Activated CD8-positive, alpha-beta memory T cell treated with anti-CD3 and anti-CD28 coated beads for 1 hour (primary cell): Measurements from ENCODE around the gene CSAG1.
"Not testable (repeated sequence)": the region's sequence is repeated elsewhere in the genome, so short reads cannot be mapped to it uniquely, and the experiment has no call there.

Experiments used
- DNase-seq, 2 donors: peaks; one replicate each; pipeline ENCODE4 v3.0.0-alpha.2; 2020; ENCODE audit warnings: low read depth in 1 of 2; ENCODE audit errors: extremely low read depth in 1 of 2

CSAG1 gene, protein sequence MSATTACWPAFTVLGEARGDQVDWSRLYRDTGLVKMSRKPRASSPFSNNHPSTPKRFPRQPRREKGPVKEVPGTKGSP

DNA sequence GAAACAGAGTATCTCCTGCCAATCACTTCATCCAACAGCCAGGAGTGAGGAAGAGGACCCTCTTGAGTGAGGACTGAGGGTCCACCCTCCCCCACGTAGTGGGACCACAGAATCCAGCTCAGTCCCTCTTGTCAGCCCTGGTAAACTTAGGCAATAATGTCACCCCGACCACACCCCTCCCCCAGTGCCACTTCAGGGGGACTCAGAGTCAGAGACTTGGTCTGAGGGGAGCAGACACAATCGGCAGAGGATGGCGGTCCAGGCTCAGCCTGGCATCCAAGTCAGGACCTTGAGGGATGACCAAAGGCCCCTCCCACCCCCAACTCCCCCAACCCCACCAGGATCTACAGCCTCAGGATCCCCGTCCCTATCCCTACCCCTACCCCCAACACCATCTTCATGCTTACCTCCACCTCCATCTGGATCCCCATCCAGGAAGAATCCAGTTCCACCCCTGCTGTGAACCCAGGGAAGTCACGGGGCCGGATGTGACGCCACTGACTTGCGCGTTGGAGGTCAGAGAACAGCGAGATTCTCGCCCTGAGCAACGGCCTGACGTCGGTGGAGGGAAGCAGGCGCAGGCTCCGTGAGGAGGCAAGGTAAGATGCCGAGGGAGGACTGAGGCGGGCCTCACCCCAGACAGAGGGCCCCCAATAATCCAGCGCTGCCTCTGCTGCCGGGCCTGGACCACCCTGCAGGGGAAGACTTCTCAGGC, at the start of gene CSAG1, which contains the start of gene MAGEA12:
CSAG1 (minus strand) TSS at position 461 of the 715 bp plus-strand sequence. CDS start 1,261 bp downstream, outside the sequence.
MAGEA12 (plus strand) TSS at position 497 of the 715 bp plus-strand sequence. CDS start 2,405 bp downstream, outside the sequence.
- DNase-seq = no peak

DNA sequence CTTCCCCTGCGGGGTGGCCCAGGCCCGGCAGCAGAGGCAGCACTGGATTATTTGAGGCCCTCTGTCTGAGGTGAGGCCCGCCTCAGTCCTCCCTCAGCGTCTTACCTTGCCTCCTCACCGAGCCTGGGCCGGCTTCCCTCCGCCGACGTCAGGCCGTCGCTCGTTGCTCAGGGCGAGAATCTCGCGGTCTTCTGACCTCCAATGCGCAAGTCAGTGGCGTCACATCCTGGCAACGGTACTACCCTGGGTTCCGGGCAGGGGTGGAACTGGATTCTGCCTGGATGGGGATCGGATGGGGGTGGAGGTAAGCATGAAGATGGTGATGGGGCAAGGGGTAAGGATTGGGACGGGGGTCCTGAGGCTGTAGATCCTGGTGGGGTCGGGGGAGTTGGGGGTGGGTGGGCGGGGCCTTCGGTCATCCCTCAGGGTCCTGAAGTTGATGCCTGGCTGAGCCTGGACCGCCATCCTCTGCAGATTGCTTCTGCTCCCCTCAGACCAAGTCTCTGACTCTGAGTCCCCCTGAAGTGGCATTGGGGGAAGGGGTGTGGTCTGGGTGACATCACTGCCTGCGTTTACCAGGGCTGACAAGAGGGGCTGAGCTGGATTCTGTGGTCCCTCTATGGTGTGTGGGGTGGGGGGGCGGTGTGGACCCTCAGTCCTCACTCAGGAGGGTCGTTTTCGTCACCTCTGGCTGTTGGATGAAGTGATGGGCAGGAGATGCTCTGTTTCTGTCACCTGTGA, 36.2 kb upstream of the CSAG1 start, which contains the start of gene MAGEA6:
MAGEA6 (minus strand) TSS at position 141 of the 741 bp plus-strand sequence. CDS start 2,039 bp downstream, outside the sequence.
- not testable (repeated sequence) for DNase-seq

DNA sequence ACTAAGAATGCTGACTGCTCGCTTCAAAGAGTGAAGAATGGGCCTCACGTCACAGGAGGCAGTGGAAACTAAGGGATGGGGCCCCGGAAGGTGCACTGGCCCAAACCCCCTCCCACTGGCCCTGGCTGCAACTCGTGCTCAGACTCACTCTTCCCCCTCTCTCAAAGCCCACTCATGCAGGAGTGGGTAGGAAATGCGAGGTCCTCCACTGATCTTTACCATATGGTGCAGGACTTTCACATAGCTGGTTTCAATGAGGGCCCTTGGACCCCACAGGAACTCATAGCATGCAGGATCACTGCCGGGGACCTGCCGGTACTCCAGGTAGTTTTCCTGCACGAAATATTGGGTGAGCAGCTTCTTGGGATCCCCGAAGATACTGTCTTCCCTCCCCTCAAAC, 33.0 kb upstream of the CSAG1 start:
- not testable (repeated sequence) for DNase-seq

DNA sequence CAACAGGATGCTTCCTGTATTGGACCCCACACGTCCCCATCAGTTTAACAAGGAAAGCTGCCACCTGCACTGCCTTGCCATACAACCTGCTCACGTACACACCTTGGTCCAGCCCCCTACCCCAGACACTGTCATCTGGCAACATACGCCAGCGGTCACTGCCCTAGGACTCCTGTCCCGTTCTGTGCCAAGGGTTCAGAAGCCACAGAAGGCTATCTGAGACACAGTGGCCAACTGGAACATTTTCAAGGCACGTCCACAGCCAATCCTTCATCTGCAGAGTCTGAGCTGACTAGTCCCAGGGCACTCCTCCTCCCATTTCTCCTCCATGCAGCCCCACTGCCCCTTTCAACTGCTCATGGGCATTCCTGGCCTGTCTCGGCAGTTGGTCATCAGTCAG, 28.1 kb upstream of the CSAG1 start:
- not testable (repeated sequence) for DNase-seq

DNA sequence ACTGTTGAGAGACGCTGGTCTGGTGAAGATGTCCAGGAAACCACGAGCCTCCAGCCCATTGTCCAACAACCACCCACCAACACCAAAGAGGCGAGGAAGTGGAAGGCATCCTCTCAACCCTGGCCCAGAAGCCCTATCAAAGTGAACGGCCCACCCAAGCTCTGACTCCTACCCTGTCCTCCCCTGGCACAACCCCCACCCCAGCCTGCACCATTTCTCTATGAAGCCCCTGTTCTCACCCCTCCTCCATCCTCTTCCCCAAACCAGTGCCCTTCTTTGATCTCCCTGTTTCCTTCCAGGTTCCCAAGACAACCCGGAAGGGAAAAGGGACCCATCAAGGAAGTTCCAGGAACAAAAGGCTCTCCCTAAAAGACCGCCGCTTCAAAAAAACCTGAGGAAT, 26.0 kb upstream of the CSAG1 start:
- not testable (repeated sequence) for DNase-seq

DNA sequence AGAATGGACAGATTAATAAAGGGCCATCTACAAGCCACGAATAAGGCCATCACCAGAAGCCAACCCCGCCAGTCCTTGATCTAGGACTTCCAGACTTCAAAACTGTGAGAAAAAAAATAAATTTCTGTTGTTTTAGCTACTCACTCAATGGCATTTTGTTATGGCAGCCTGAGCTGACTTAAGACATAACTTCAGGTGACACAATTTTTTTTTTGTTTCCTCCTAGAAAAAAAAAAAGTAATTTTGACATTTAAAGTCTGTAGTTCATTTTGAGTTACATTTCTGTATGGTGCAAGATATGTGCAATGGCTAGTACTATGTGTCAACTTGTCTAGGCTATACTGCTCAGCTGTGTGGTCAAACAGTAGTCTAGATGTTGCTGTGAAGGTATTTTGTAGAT, 25.4 kb upstream of the CSAG1 start, which contains the start of gene CSAG3:
CSAG3 (plus strand) TSS at position 301 of the 400 bp plus-strand sequence.
- not testable (repeated sequence) for DNase-seq

DNA sequence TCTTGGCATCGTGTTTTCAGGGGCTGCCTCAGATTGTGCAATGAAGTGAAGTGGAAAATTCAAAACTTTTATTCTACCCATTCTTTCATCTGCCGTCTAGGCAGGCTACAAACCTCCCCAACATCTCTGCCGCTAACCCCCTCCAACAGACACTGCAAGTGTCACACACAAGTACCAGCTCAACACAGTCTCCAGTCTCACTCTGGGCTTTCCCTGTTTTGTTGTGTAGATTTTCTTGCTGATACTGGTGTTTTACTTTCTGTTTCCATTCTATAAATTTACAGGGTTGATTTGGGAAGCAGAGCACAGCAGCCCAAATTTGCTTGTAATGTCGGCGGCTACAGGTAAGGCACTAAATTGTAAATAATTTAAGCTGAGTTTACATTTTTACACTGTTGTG, 21.4 kb upstream of the CSAG1 start:
- not testable (repeated sequence) for DNase-seq

DNA sequence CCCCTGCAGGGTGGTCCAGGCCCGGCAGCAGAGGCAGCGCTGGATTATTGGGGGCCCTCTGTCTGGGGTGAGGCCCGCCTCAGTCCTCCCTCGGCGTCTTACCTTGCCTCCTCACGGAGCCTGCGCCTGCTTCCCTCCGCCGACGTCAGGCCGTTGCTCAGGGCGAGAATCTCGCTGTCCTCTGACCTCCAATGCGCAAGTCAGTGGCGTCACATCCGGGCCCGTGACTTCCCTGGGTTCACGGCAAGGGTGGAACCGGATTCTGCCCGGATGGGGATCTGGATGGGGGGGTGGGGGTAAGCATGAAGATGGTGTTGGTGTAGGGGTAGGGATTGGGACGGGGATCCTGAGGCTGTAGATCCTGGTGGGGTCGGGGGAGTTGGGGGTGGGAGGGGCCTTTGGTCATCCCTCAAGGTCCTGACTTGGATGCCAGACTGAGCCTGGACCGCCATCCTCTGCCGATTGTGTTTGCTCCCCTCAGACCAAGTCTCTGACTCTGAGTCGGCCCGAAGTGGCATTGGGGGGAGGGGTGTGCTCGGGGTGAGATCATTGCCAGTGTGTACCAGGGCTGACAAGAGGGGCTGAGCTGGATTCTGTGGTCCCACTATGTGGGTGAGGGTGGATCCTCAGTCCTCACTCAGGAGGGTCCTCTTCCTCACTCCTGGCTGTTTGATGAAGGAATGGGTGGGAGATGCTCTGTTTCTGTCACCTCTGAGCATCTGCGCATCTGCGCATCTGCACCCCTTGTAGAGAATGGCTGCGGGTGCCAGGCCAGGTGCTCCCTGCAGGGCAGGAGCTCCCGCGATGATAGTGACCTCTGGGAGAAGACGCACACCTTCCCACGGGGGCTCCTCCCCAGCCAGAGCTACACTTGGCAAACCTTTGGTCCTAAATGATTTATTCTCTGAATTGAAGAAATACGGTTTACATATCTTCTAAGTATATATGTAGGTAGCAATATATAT, 20.4 kb upstream of the CSAG1 start, which contains the start of gene MAGEA2:
MAGEA2 (minus strand) TSS at position 157 of the 965 bp plus-strand sequence. CDS start 2,479 bp downstream, outside the sequence.
- DNase-seq = not testable (repeated sequence)

DNA sequence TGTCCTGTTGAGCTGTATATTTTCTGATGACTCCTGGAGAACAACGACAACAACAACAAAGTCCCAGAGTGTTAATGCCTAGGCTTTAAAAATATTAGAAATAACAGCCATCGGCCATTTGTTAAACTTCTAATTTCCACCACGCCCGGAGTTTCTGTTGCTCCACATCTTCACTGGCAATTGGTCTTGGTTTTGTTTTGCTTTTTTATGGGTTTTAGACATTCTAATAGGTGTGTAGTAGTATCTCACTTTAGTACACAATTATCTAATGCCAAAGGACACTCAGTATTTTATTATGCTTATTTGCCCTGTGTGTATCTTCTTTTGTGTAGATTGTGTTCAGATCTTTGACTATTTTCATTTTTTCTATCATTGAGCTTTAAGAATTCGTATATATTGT, 5.0 kb upstream of the CSAG1 start:
- no peak for DNase-seq

DNA sequence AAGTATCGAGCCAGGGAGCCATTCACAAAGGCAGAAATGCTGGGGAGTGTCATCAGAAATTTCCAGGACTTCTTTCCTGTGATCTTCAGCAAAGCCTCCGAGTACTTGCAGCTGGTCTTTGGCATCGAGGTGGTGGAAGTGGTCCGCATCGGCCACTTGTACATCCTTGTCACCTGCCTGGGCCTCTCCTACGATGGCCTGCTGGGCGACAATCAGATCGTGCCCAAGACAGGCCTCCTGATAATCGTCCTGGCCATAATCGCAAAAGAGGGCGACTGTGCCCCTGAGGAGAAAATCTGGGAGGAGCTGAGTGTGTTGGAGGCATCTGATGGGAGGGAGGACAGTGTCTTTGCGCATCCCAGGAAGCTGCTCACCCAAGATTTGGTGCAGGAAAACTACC, 3.0 kb upstream of the CSAG1 start:
- not testable (repeated sequence) for DNase-seq

DNA sequence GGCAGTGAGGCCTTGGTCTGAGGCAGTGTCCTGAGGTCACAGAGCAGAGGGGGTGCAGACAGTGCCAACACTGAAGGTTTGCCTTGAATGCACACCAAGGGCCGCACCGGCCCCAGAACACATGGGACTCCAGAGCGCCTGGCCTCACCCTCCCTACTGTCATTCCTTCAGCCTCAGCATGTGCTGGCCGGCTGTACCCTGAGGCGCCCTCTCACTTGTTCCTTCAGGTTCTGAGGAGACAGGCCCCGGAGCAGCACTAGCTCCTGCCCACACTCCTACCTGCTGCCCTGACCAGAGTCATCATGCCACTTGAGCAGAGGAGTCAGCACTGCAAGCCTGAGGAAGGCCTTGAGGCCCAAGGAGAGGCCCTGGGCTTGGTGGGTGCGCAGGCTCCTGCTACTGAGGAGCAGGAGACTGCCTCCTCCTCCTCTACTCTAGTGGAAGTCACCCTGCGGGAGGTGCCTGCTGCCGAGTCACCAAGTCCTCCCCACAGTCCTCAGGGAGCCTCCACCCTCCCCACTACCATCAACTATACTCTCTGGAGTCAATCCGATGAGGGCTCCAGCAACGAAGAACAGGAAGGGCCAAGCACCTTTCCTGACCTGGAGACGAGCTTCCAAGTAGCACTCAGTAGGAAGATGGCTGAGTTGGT, 2.5 kb upstream of the CSAG1 start:
- no peak for DNase-seq

DNA sequence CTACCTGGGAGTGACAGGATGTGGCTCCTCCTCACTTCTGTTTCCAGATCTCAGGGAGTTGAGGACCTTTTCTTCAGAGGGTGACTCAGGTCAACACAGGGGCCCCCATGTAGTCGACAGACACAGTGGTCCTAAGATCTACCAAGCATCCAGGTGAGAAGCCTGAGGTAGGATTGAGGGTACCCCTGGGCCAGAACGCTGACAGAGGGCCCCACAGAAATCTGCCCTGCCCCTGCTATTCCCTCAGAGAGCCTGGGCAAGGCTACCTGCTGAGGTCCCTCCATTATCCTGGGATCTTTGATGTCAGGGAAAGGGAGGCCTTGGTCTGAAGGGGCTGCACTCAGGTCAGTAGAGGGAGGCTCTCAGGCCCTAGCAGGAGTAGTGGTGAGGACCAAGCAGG, 1.6 kb upstream of the CSAG1 start:
- DNase-seq = no peak

DNA sequence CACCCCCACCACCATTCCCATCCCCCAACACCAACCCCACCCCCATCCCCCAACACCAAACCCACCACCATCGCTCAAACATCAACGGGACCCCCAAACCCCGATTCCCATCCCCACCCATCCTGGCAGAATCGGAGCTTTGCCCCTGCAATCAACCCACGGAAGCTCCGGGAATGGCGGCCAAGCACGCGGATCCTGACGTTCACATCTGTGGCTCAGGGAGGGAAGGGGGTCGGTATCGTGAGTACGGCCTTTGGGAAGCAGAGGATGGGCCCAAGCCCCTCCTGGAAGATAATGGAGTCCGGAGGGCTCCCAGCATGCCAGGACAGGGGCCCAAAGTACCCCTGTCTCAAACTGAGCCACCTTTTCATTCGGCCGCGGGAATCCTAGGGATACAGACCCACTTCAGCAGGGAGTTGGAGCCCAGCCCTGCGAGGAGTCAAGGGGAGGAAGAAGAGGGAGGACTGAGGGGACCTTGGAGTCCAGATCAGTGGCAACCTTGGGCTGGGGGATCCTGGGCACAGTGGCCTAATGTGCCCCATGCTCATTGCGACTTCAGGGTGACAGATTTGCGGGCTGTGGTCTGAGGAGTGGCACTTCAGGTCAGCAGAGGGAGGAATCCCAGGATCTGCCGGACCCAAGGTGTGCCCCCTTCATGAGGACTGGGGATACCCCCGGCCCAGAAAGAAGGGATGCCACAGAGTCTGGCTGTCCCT, 780 bp upstream of the CSAG1 start:
- DNase-seq = not testable (repeated sequence)

DNA sequence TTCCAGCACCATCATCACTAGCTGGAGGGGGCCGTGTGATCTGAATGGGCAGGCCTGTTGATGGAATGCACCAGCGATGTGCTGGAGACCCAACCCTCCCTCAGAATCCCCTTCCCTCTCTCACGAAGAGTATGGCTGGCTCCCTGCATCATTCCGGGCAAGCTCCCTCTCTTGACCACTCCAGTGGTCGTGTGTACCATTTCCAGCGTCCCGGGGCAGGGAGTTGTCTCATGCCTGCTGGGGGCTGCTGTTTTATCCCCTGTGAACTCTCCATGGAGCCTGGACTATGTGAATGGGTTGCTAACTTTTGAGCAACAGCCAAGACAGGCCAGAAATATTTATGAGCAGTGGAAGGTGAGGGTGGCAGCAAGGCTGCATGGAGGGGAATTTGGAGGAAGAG, 8.1 kb downstream of the CSAG1 start:
- DNase-seq = no peak

DNA sequence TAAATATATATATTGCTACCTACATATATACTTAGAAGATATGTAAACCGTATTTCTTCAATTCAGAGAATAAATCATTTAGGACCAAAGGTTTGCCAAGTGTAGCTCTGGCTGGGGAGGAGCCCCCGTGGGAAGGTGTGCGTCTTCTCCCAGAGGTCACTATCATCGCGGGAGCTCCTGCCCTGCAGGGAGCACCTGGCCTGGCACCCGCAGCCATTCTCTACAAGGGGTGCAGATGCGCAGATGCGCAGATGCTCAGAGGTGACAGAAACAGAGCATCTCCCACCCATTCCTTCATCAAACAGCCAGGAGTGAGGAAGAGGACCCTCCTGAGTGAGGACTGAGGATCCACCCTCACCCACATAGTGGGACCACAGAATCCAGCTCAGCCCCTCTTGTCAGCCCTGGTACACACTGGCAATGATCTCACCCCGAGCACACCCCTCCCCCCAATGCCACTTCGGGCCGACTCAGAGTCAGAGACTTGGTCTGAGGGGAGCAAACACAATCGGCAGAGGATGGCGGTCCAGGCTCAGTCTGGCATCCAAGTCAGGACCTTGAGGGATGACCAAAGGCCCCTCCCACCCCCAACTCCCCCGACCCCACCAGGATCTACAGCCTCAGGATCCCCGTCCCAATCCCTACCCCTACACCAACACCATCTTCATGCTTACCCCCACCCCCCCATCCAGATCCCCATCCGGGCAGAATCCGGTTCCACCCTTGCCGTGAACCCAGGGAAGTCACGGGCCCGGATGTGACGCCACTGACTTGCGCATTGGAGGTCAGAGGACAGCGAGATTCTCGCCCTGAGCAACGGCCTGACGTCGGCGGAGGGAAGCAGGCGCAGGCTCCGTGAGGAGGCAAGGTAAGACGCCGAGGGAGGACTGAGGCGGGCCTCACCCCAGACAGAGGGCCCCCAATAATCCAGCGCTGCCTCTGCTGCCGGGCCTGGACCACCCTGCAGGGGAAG, 19.4 kb downstream of the CSAG1 start, which contains the start of gene MAGEA2B:
MAGEA2B (plus strand) TSS at position 814 of the 973 bp plus-strand sequence. CDS start 2,479 bp downstream, outside the sequence.
- not testable (repeated sequence) for DNase-seq

DNA sequence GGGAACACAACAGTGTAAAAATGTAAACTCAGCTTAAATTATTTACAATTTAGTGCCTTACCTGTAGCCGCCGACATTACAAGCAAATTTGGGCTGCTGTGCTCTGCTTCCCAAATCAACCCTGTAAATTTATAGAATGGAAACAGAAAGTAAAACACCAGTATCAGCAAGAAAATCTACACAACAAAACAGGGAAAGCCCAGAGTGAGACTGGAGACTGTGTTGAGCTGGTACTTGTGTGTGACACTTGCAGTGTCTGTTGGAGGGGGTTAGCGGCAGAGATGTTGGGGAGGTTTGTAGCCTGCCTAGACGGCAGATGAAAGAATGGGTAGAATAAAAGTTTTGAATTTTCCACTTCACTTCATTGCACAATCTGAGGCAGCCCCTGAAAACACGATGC, 20.3 kb downstream of the CSAG1 start:
- DNase-seq = not testable (repeated sequence)

DNA sequence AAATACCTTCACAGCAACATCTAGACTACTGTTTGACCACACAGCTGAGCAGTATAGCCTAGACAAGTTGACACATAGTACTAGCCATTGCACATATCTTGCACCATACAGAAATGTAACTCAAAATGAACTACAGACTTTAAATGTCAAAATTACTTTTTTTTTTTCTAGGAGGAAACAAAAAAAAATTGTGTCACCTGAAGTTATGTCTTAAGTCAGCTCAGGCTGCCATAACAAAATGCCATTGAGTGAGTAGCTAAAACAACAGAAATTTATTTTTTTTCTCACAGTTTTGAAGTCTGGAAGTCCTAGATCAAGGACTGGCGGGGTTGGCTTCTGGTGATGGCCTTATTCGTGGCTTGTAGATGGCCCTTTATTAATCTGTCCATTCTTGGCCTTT, 24.3 kb downstream of the CSAG1 start, which contains the start of gene CSAG2:
CSAG2 (minus strand) TSS at position 101 of the 400 bp plus-strand sequence. CDS start 161 bp downstream, outside the sequence.
- DNase-seq = not testable (repeated sequence)

DNA sequence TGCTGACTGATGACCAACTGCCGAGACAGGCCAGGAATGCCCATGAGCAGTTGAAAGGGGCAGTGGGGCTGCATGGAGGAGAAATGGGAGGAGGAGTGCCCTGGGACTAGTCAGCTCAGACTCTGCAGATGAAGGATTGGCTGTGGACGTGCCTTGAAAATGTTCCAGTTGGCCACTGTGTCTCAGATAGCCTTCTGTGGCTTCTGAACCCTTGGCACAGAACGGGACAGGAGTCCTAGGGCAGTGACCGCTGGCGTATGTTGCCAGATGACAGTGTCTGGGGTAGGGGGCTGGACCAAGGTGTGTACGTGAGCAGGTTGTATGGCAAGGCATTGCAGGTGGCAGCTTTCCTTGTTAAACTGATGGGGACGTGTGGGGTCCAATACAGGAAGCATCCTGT, 27.0 kb downstream of the CSAG1 start:
- not testable (repeated sequence) for DNase-seq
